ENCODE data around the gene CWC25. TPM values are rescaled to one million over a fixed set of nuclear protein-coding genes. Genes with fewer than 3 reads are reported as not detected.

CWC25 gene
- total and polyA plus RNA-seq, 8 donors, result 7.5 to 24.0 (median 8.2) TPM

GRCh38 chr17:38825762-38826247, 684 bp upstream of the CWC25 start:
- H3K4me3 ChIP-seq, result peak overlapping the region in 3 of 4 donors; percentile 67 to 86 (median 75)
- 81 to 84% methylated on average over 17 of the region's 17 CpGs for WGBS, 2 donors
- peak in 1 of 6 donors; percentile 21 for DNase-seq
- peak overlapping the region; percentile 92 to 98 (median 96) for H3K27ac ChIP-seq
- TF ChIP-seq, protein P1, sequence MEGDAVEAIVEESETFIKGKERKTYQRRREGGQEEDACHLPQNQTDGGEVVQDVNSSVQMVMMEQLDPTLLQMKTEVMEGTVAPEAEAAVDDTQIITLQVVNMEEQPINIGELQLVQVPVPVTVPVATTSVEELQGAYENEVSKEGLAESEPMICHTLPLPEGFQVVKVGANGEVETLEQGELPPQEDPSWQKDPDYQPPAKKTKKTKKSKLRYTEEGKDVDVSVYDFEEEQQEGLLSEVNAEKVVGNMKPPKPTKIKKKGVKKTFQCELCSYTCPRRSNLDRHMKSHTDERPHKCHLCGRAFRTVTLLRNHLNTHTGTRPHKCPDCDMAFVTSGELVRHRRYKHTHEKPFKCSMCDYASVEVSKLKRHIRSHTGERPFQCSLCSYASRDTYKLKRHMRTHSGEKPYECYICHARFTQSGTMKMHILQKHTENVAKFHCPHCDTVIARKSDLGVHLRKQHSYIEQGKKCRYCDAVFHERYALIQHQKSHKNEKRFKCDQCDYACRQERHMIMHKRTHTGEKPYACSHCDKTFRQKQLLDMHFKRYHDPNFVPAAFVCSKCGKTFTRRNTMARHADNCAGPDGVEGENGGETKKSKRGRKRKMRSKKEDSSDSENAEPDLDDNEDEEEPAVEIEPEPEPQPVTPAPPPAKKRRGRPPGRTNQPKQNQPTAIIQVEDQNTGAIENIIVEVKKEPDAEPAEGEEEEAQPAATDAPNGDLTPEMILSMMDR (IDR thresholded peaks at IDR 0.05), result no peak
- peaks cover 0 to 12% (median 5%) of the 10 kb centered on the region in 3 donors for H3K4me1 ChIP-seq
- H3K27me3 ChIP-seq, result no peaks in the 10 kb centered on the region
- ATAC-seq, result no peak
- peaks cover 0 to 6% (median 0%) of the 10 kb centered on the region in 3 donors for H3K36me3 ChIP-seq
- FAIRE-seq, result no peak
- intact Hi-C loops (cut with DNase I), result no loop called here
- H3K9me3 ChIP-seq, result no peaks in the 10 kb centered on the region

DNA sequence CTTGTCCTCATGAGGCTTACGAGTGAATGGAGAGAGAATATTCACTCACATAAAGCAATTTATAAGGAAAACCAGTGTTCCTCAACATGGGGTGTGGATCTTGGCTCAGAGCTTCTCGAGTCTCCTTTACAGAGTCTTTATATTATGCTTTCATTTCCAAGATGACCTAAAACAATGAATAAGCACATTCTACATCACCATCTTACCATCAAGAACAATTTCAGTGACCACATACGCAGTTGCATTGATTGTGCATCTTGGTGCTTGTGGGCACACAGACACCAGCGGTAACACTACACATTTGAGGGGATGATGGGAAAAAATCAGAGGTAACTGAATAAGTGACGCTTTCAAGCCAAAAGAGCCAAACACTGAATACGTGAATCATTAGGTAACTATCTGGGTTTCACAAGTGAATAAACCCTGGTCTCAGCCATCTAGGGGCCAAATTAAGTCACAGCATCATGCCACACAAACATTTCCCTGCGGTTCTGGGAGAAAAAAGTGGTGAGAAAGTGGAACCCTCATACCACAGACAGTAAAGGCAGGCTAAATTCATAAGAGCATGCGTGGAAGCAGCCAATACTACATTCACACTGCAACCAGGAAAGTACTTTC, 9.4 kb downstream of the CWC25 start:
- no peak for ATAC-seq

DNA sequence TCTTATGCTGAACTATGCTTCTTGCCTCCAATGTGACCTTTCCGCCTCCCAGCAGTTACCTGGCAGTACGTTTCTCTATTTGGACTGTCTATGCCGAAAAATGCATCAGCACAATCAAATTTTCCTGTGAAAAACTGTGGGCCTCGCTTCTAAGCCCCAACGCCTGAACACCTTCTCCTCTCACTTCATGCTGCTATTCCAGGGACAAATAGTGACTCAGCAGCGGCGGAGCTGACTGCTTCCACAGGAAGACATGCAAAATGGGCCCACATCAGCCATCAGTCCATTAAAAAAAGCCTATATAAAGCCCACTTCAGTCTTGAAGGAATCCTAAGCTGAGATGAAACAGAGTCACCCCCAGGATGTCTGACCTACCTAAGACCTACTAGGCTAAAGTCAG, 15.3 kb downstream of the CWC25 start:
- intact Hi-C loops (cut with DNase I), result no loop called here
- Histone ChIP-seq H3K4me1 (no peaks in the 10 kb centered on the region), H3K9me3 (no peaks in the 10 kb centered on the region), H3K27me3 (no peaks in the 10 kb centered on the region), H3K4me3 (no peak overlapping the region), H3K27ac (no peak overlapping the region), H3K36me3 (peaks cover 20 to 74% (median 37%) of the 10 kb centered on the region in 3 donors)
- ATAC-seq (no peak), FAIRE-seq (no peak), DNase-seq (no peak)
- 94 to 95% methylated on average over 7 of the region's 7 CpGs for WGBS, 2 donors
- TF ChIP-seq, protein P1 (IDR thresholded peaks at IDR 0.05), result no peak

More for the DNA sequence above, 9.4 kb downstream of the CWC25 start:
- Histone ChIP-seq H3K4me1 (no peaks in the 10 kb centered on the region), H3K4me3 (no peak overlapping the region), H3K27me3 (no peaks in the 10 kb centered on the region), H3K36me3 (peaks cover 7 to 45% (median 10%) of the 10 kb centered on the region in 3 donors), H3K9me3 (no peaks in the 10 kb centered on the region), H3K27ac (no peak overlapping the region)
- intact Hi-C loops (cut with DNase I), result no loop called here
- TF ChIP-seq, protein P1 (IDR thresholded peaks at IDR 0.05), result no peak
- DNase-seq (no peak), FAIRE-seq (no peak)
- 75 to 81% methylated on average over 8 of the region's 8 CpGs for WGBS, 2 donors

GRCh38 chr17:38800237-38800760, 24.8 kb downstream of the CWC25 start:
- WGBS, 2 donors, result 16% methylated on average over 14 of the region's 14 CpGs
- FAIRE-seq (no peak), DNase-seq (no peak), ATAC-seq (no peak)
- H3K27ac ChIP-seq, result peak overlapping the region; percentile 97 to 100 (median 100)
- peaks cover 0 to 35% (median 6%) of the 10 kb centered on the region in 3 donors for H3K36me3 ChIP-seq
- TF ChIP-seq, protein P1 (IDR thresholded peaks at IDR 0.05), result no peak
- intact Hi-C loops (cut with DNase I), result no loop called here
- H3K27me3 ChIP-seq, result no peaks in the 10 kb centered on the region
- H3K9me3 ChIP-seq, result no peaks in the 10 kb centered on the region
- H3K4me1 ChIP-seq, result peaks cover 6 to 29% (median 16%) of the 10 kb centered on the region in 3 donors
- H3K4me3 ChIP-seq, result peak overlapping the region; percentile 87 to 90 (median 89)

Measured in pancreas (tissue), 10 donors.